ENCODE results near the gene FTCD. TPM values are rescaled to one million over a fixed set of nuclear protein-coding genes. Genes with fewer than 3 reads are reported as not detected.
"Not testable (repeated sequence)": the region's sequence is repeated elsewhere in the genome, so short reads cannot be mapped to it uniquely, and the experiment has no call there.

FTCD gene
- total RNA-seq, 1 donor from 2014 or later, result not detected

DNA sequence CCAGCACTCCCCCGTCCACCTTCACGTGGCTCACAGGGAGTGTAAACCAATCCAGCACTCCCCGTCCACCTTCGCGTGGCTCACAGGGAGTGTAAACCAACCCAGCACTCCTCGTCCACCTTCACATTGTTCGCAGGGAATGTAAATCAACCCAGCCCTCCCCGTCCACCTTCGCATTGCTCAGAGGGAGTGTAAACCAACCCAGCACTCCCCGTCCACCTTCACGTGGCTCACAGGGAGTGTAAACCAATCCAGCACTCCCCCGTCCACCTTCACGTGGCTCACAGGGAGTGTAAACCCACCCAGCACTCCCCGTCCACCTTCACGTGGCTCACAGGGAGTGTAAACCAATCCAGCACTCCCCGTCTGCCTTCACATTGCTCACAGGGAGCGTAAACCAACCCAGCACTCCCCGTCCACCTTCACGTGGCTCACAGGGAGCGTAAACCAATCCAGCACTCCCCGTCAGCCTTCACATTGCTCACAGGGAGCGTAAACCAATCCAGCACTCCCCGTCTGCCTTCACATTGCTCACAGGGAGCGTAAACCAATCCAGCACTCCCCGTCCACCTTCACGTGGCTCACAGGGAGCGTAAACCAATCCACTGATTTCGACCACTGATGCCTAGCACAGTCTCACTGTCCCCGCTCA, 14.9 kb downstream of the FTCD start:
- DNase-seq (ENCODE audit: low read depth, low spot score), result not testable (repeated sequence)

GRCh38 chr21:46139686-46140085, 15.7 kb downstream of the FTCD start:
- DNase-seq (ENCODE audit: low read depth, low spot score), result no peak

- DNase-seq (ENCODE audit: low read depth, low spot score), result no peak
These were observed 16.9 kb downstream of the FTCD start for GRCh38 chr21:46138383-46138970.

DNA sequence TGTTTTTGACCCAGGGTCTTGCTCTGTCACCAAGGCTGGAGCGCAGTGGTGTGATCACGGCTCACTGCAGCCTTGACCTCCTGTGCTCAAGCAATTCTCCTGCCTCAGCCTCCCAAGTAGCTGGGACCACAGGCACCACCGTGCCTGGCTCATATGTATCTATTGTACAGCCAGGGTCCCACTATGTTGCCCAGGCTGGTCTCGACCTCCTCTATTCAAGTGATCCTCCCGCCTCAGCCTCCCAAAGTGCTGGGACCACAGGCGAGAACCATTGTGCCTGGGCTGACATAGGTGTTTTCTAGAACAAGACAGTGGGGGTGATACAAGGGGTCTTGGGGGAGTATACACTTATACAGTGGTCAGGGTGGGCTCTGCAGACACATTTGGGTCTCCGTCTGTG, 17.5 kb downstream of the FTCD start:
- no peak for DNase-seq (ENCODE audit: low read depth, low spot score)

- no peak for DNase-seq (ENCODE audit: low read depth, low spot score)
These were observed 18.5 kb downstream of the FTCD start for GRCh38 chr21:46136739-46137349.

- no peak for DNase-seq (ENCODE audit: low read depth, low spot score)
These were observed 19.5 kb downstream of the FTCD start for GRCh38 chr21:46135782-46136395.

- DNase-seq (ENCODE audit: low read depth, low spot score), result no peak
These were observed 23.3 kb downstream of the FTCD start for GRCh38 chr21:46131838-46132651.

DNA sequence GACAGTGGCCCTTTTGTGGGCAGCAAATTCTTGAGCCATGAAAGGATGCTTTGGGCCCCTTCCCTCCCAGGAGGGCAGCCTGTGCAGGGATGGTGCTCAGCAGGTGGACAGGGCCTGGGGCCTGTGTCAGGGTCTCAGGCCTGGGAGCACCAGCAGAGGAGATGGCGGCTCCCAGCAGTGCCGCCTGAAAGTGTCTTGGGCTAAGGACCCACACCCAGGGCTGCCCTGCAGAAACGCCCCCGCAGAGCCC, 23.9 kb downstream of the FTCD start:
- DNase-seq (ENCODE audit: low read depth, low spot score), result no peak

GRCh38 chr21:46130831-46131587, 24.4 kb downstream of the FTCD start:
- no peak for DNase-seq (ENCODE audit: low read depth, low spot score)

GRCh38 chr21:46129846-46130651, 25.3 kb downstream of the FTCD start:
- DNase-seq (ENCODE audit: low read depth, low spot score), result no peak

DNA sequence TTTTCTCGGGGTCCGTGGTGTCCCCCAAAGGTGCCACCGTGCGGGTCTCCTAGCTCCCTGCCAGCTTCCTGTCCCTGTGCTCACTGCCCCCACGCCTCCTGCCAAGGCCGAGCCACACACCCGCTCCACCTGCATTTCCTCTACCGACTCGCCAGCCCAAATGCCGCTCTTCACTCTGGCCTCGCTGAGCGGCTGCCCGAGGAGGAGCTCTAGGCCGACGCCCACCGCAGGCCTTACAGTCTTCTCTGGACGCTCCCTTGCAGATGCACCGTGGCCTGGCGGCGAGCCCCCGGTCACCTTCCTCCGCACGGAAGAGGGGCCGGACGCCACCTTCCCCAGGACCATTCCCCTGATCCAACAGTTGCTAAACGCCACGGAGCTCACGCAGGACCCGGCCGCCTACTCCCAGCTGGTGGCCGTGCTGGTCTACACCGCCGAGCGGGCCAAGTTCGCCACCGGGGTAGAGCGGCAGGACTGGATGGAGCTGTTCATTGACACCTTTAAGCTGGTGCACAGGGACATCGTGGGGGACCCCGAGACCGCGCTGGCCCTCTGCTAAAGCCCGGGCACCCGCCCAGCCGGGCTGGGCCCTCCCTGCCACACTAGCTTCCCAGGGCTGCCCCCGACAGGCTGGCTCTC, 26.3 kb downstream of the FTCD start:
- no peak for DNase-seq (ENCODE audit: low read depth, low spot score)

DNA sequence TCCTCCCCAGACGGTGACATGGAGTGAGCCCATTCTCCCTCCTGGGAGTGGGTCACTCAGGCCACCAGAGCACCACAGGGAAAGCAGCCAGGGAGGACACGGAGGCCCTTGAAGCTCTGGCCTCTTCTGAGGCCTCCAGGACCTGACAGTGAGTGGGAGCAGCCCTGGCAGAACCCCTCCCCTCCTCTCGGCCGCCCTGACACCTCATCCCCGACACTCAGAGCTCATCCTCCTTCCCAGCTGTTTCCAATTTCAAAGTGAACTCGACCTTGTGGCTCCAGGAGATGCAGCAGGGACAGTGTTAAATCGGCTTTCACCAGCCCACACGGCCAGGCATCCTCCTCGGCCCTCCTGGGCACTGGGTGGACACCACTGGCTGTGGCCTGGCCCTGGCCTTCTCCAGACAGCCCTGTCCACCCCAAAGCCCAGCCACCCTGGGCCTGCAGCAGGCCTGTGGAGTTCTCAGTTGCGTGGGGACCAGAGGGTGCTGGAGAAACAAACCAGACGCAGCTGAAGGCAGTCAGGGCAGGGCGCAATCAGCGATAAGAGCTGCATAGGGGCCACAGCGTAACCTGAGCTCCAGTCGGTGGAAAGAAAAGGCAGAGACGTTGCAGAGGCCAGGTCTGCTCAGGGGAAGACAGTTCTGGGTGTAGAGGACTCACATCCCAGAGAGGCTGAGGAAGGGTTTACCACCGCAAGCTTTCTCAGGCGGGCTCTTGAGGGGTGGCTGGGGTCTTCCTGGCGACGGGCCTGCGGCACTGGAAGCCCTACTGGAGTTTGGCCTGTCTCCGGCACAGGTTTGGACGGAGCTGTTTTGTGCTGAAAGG, 27.1 kb downstream of the FTCD start:
- no peak for DNase-seq (ENCODE audit: low read depth, low spot score)

DNA sequence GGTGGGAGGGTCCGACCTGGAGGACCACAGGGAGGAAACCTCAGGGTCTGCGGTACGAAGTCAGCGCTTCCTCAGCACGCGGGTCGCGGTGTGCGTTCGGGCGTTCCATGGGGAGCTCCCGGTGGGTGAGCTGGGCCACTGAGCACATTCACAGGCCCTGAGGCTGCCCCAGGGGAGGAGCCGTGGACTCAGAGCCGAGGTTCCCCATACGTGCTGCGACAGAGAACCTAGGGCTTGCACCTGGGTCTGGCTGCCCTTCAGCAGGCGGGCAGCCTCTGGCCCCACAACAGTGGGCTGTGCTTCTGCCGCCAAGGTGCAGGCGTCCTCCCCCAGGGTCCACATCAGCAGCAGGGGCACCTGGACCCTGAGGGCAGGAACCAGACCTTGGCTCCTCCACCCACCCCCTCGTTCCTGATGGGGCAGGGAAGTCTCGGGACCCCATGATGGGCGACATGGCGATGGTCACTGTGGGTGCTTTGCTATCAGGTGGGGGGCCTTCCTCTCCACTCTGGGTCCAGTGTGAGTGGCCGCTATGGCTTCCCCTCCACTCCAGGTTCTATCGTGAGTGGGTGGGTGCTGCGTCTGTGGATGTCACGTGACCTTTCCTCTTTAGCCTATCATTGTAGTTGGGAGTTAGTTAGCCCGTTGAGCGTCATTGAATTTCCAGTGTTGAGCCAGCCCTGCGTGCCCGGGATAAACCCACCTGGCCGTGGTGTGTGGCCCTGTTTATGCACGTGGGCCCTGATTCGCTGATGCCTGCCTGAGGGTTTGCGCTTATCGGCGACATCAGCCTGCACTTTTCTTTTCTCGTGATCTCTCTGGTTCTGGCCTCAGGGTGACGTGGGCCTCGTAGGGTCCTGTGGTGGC, 27.9 kb downstream of the FTCD start:
- DNase-seq (ENCODE audit: low read depth, low spot score), result no peak

DNA sequence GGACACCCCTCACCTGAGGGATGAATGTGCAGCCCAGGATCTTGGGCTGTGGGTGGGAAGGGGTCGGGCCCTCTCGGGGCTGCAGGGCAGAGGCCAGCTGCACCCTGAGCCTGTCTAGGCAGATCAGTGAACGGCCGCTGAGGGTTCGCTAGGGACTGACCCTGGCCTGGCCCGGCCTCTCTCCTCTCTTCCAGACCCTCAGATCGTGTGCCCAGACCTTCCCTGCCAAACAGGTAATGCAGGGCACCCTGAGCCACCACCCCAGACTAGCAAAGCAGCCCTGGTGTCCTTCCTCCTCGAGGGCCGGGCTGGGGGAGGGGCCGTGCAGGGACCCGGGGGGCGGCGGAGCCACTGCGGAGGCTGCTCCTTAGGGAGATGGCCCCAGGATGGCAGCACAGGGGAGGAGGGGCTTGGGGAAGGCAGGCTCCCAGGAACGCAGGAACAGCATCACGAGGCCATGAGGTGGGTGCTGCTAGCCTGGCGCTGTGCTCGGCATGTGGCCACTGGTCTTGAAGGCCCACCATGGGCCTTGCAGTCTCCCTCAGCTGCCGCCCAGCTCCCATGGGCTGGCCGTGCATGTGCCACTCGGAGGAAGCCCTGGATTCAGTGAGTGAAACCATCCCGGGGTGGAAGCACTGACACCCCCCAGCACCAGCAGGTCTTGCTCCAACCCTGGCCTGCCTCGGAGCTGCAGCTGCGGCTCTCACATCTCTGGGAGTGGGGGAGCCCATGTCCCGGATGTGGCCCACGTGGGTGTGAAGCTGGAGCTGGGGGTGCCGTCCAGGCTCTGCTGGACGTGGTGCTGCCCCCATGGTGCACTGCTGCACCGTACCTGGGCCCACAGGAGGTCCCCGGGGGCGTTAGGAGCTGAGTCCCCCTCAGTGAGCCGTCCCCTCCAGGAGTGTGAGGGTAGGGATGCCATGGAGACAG, 28.8 kb downstream of the FTCD start:
- DNase-seq (ENCODE audit: low read depth, low spot score), result no peak

GRCh38 chr21:46125846-46126301, 29.5 kb downstream of the FTCD start:
- DNase-seq (ENCODE audit: low read depth, low spot score), result no peak

DNA sequence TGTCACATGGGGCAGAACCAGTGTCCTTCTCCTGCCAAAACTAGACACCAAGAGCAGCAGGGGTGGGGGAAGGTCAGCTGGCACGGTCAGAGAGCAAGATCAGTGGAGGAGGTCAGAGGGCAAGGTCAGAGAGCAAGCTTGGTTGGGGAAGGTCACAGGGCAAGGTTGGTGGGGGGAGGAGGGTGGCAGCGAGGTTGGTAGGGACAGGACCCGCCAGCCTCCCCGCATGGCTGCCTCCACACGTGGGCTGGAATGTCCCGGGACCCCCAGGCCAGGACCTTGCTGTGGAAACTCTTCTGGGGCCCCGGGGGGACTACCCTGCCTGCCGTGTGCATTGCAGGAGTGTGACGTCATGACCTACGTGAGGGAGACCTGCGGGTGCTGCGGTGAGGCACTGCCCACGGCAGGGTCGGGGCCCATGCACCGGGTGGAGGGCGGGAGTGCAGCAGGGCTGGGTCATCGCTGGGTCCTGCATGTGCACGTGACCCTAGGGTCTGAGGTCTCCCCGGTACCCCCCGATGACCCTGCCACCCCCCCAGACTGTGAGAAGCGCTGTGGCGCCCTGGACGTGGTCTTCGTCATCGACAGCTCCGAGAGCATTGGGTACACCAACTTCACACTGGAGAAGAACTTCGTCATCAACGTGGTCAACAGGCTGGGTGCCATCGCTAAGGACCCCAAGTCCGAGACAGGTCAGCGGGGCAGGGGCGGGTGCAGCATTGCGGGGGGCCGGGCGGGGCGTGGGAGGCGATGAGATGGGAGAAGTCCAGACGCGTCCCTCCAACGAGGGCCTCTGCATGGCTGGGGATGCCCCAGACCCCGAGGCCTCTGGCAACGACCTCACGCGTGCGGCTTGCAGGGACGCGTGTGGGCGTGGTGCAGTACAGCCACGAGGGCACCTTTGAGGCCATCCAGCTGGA, 30.2 kb downstream of the FTCD start:
- DNase-seq (ENCODE audit: low read depth, low spot score), result no peak
